HG03175 (cell line): ENCODE results near the gene PLXNB1.
"Not testable (repeated sequence)": the region's sequence is repeated elsewhere in the genome, so short reads cannot be mapped to it uniquely, and the experiment has no call there.

Source experiments
- ATAC-seq: cut with Tn5 transposase; IDR thresholded peaks from one replicate; pipeline ENCODE4 v1.9.1; 2021; ENCODE audit warnings: mild to moderate bottlenecking, moderate library complexity; ENCODE audit not compliant: unreplicated experiment

Gene PLXNB1

DNA sequence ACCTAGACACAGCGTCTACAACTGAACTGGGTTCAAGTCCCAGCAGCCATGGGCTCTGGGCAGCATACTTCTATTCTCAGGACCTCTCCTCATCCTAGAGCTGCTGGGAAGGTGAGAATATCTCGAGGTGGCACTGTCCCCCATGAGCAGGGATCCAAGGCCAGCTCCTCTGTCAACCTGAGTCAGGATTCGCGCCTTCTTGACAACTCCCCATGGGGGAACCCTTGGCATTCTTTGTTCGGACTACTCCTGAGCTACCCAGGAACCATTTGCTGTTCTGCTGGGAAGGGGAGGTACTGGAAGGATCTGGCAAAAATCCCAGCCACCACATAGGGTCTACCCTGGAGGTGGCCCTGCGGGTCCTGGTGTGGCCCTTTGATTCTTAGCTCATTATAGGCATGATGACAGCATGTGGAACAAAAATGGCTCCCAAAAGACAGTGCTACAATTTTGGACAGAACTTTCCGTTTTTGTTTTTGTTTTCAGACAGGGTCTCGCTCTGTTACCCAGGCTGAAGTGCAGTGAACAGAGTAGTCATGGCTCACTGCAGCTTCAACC lies 22.3 kb downstream of the PLXNB1 start:
- ATAC-seq: no peak

DNA sequence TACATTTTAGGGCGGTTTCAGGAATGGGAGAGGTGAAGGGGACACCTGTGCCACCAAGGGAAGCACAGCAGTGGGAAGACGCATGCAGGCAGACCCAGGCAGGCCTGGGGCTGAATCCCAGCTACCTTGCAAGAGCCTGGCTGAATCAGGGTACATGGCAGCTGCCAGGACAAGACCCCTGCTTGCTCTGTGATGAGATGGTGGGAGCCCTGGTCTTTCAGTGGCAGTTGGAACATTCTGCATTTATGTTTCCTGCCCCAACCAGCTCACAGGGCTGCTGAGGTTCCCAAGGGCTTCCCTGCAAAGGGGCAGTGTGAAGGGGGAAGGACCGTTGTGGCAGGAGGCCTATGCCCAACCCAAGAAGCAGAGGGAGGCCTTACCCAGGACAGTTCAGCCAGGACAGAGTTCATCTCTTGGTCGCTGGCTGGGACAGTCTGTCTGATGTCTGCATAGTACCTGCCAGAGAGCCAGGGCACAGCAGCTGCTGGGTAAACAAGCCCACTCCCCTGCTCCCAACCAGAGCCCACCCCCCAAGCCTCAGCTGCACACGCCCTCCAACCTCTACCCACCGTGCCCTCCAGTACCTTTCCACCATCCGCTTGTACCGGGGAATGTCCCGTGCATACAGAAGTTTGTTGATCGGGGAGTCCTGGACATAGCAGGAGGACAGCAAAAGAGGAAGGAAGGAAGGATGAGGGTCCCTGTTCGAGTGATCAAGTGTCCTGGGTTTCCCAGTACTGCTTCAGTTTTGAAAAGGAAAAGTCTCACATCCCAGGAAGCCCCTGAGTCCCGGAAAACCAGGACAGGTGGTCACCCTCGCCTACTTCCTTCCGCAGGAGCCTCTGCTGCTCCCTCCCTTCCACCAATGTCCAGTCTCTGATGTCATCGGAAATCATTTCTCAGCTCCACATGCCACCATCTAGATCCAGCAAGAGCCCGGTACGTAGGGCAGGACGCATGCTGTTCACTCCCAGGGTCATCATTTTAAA lies 23.1 kb downstream of the PLXNB1 start:
- ATAC-seq: no peak

DNA sequence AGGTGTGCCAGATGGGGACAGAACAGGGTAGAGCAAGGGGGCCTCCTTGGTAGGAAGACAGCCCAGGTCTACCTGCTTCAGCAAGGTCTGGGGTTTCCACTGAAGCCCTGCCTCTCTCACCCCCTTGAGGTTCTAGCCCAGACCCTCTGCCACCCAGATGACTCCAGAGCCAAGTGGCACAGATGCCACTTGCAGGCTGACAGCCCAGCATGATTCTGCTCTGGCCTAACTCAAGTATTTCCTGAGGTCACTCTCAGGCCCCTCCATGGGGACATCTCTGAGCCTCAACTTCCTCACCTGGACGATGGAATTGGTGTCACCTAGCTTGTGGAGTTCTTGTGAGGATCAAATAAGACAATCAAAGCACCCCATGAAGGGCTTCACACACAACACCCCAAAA lies 23.9 kb downstream of the PLXNB1 start:
- no peak for ATAC-seq

GRCh38 chr3:48405343-48405881 lies 24.5 kb downstream of the PLXNB1 start:
- no peak for ATAC-seq

GRCh38 chr3:48404440-48405342 lies 25.2 kb downstream of the PLXNB1 start:
- no peak for ATAC-seq

DNA sequence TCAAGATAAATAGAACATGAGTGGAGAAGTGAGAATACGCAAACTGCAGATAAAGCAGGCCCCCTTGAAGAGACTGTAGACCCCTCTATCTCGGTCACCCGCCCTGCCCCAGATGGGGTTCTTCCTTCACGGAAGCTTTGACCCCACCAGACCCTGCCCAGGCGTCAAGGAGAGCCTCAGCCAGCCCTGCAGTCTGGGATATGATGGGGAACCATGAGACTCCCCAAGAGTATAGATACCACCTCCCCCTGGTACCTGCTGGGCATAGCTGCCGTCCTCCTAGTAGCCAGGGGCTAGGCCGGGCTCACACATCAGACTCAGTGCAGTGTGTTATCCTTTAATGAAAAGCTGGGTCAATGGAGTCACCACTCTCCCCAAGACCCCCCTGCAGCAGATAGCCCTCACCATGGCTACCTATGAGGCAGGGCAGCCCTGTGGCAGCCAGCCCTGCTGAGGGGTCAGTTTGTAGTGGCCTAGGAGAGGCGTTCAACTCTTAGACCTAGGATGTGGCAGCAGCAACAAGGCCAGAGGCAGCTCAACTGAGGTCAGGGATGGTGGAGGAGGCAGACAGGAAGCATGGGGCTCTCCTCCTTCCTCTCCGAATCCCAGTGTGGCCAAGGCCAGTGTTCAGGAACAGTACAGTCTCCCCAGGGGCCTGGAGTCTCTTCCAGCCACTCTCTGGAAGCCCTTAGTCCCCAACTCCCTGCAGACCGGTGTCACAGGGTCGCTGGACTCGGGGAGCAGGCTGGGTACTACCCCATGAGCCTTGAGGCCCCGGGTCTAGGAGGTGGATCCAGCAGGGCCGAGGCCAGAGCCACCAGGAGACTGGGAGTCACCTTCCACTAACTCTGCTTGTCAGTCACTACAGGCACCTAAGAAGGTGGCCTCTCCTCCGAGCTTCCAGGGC lies 26.1 kb downstream of the PLXNB1 start:
- ATAC-seq: no peak

GRCh38 chr3:48402907-48403306 lies 27.0 kb downstream of the PLXNB1 start:
- ATAC-seq: no peak

DNA sequence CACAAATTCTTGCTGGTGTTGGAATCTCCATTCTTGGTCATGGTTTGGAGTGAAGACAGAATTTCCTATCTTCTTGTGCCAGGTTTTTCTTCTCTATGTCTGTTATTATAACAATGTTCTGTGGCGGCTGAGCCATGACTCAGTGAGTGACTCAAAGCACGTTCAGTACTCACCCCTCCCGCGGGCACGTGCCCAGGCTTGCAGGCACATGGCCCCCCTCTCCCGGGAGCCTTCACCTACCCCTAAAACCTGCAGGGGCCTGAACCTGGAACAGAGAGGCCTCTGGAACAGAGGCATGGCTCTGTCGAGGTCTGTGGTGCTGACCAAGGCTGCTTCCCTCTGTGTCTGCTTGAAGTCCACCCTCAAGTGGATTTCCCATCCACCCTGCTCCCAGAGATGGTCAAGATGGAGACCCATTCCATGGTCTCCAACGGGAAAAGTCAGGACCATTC lies 27.6 kb downstream of the PLXNB1 start:
- ATAC-seq: no peak

- not testable (repeated sequence) for ATAC-seq
These were observed 28.4 kb downstream of the PLXNB1 start for GRCh38 chr3:48401434-48401901.

DNA sequence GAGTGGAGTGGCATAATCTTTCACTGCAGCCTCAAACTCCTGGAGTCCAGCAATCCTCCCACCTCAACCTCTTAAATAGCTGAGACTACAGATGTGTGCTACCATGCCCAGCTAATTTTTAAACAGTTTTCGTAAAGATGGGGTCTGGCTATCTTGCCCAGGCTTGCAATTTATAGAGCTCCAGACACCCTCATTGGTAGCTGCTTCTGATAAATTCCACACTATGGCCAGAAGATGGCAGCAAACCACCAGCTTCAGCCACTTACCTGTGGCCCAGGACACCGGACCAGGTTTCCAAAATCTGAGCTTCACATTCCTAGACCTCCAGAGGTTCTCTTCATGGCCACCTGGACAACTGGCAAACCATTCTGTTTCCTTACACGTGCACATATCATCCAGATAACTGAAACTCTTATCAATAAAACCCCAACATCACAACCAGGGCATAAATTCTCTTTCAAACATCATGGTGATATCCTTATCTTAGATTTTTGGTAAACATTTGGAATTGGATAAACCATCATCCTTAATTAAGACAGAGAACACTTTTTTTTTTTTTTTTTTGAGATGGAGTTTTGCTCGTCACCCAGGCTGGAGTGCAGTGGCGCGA lies 29.0 kb downstream of the PLXNB1 start:
- no peak for ATAC-seq

- no peak for ATAC-seq
These were observed 30.3 kb downstream of the PLXNB1 start for GRCh38 chr3:48399387-48400172.

DNA sequence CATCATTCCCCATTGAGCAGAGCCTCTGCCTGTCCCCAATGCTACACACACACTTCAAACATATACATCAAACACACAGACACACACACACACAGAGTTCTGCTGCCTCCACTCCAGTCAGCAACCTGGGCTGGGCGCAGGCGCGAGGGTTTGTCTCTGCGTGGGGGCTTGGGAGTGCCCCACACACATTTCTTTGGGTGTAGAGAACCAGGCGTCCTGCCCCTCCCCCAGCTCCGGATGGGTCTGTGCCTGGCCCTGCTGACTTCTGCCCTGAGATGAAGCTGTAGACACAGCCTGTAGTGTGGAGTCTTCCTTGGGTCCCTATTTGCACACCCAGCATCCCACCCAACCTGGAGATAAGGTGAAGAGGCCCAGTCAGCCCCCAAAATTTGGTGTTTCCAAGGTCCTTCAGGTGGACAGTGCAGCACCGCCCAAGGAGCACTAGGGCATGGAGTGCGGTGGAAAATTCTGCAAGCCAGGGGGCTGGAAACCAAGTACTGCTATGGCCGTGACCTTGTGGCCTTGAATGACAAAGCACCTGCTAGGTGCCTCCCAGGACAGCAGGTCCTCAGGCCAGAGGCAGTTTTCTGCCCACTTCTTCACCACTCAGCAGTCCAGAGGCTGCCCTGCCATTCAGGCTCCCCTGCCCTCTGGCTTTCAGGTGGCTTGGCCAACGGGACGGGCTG lies 31.0 kb downstream of the PLXNB1 start:
- no peak for ATAC-seq

DNA sequence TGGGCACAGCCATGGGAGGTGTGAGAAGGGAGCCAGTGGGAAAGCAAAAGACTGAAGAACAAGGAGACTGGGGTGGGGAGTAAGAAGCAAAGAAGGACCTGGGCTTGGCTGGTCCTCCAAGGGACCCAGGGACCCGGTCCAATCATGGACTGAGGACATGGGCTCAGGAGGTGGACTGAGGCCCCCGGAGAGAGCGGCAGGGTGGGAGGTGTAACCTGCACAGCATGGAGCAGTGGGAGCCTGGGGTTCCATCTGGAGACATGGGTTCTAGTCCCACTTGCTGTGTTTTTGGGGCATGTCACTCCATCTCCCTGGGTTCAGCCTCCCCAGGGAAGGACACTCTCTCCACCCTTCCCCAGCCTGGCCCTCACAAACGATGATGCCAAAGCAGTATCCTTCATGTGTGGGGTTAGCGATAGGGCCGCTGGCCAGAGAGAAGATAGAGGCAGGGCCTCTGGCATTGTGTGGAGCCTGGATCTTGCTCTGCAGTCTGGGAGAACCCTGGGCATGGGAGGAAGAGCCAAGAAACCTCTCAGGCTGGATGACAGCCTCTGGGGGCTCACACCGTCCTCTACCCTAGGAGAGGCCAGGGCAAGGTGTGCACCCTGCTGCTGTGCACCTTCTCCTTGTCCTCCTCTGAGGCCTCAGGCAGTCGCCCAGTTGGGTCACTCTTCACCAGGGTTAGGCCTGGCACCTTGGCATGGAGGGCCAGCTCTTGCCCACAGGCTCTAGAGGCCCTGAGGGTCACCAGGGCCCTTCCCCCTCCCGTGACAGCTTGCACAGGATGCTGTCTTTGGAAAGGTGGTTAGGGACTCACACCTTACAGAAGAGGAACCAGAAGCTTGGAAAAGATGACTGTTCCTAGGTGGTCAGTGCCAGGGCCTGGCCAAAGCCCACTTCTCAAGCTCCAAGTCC lies 31.9 kb downstream of the PLXNB1 start:
- ATAC-seq: no peak

GRCh38 chr3:48395714-48396113 lies 34.2 kb downstream of the PLXNB1 start:
- ATAC-seq: no peak

DNA sequence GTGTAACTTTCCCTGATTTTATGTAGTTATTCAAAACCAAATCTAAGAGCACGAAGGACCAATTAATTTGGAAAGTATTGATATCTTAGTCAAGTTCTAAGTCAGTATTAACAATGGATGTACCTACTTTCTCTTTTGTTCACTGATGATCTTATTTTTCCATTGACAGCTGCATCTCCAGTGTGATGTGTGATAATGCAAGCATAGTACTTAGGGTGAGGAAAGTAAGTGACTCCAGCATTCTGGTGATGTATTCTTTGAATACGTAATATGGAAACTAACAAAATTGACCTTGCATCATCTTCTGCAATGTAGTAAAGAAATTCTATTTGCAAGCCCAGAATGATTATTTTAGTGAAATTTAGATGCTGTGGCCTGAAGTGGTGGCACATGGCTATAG lies 35.5 kb downstream of the PLXNB1 start:
- ATAC-seq: no peak

DNA sequence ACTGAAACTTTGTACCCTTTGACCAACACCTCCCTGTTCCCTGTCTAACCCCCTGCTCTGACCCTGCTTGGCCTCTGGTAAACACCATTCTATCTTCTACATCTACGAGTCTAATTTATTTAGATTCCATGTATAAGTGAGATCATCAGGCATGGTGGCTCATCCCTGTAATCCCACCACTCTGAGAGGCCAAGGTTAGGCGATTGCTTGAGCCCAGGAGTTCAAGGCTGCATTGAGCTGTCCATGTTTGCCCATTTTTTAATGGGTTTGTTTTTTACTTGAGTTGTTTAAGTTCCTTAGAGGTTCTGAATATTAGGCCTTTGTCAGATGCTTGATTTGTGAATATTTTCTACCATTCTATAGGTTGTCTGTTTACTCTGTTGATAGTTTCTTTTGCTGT lies 40.9 kb downstream of the PLXNB1 start:
- no peak for ATAC-seq

DNA sequence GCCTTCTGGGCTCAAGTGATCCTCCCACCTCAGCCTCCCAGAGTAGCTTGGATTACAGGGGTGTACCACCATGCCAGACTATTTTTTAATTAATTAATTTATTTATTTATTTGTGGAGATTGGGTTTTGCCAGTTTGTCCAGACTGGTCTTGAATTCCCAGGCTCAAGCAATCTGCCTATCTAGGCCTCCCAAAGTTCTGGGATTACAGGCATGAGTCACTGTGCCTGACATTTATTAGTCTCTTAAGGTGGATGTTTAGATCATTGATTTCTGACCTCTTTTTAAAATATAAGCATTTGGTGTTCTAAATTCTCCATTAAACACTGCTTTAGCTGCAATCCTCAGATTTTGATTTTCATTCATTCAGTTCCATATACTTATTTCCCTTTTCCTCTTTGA lies 42.3 kb downstream of the PLXNB1 start:
- ATAC-seq: no peak
